Activated CD8-positive, alpha-beta memory T cell treated with anti-CD3 and anti-CD28 coated beads for 4 hours (primary cell): ENCODE results near the gene PKN1.
A peak's percentile ranks its signal among the peaks of the same experiment; 100 is the strongest.
"Not testable (repeated sequence)": the region's sequence is repeated elsewhere in the genome, so short reads cannot be mapped to it uniquely, and the experiment has no call there.

ENCODE experiments used
- DNase-seq, 2 donors: peaks; one replicate each; pipeline ENCODE4 v3.0.0-alpha.2; 2020; ENCODE audit warnings: low read depth in 2 of 2

PKN1 gene

DNA sequence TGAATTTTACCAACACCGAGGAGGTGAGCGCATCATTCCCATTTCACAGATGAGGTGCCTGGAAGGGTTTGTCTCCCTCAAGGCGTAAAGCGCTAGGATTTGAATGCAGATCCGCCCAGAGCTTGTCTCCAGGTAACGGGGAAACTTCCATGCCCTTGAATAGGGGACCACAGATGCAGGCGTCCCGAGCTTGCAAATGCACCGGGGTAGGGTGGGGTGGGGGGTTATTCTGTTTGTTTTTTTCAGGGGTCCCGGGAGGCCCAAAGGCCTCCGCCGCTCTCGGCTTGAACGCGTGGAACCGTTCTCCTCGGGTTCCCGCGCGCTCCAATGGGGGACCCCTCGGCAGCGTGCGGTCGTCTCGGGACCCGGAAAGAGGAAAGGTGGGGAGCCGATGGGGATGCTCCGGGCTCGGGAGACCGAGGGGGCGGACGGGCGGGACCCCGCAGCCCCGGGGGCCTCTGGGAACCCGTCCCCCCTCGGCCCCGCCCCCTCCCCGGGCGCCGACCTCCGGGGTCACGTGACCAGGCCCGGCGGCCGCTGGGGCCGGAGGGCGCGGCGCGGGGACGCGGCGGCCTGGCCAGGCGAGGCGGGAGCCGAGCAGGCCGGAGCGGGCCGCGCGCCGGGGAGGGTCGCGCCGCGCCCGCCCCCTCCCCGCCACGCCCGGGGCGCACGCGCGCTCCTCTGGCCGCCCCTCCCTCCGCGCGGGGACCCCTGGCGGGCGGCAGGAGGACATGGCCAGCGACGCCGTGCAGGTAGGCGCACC is at the start of gene PKN1:
Gene PKN1 (plus strand): TSS at position 516 of the 763 bp plus-strand sequence. CDS start 216 bp downstream, at position 732.
- DNase-seq, result no peak

DNA sequence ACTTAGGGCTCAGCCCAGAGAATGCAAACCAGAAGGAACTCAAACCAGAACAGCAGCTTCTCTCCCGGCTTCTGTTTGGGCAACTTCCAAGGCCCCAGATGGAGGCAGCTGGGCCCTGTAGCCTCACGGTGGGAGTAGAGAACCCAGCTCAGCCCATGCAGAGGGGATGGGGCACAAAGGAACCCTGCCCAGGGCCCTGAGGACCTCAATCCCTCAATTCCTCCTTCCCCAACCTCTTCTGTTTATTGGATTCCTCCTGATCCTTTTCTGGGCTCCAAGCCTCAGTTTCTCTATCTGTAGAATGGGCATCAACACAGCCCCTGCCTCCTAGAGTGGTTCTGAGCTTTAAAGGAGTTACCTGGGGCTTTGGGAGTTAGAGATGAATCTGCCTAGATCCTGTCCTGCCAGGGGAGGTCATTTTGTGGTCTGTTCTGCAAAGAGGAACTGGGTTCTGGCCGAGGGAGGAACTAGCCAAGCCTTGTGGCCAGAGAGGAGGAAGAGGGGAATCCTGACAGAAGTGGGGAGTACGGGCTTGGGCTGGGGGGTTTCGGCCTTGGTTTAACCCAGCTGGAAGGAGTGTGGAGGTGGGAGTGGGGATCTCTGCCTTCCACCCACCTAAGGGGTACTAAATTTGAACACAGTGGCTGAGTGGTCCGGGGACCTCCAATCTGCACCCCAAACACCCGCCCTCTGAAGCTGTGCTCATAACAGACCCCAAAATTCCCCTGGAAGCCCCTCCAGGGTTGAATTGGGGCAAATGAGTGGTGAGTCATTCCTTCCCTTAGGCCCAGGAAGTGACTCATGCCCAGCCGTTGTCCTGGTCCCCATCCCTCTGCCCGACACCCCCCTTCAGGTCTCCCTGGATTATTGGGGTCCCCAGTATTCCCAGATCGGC is 49.2 kb upstream of the PKN1 start:
- peak; percentile 52 to 63 for DNase-seq

DNA sequence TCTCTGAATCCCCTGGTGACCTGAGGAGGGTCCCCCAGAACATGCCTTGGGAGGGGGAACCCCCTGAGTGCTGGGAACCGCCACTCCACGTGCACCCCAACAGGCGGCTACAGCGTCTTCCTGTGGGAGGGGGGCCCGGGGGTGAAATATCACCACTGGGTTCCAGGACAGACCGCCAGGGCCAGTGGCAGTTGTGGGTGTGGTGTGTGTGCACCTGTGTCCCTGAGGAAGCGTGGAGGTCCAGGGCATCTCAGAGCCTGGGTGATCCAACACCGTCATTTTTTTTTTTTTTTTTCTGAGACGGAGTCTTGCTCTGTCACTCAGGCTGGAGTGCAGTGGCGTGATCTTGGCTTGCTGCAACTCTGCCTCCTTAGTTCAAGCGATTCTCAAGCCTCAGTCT is 47.6 kb upstream of the PKN1 start:
- DNase-seq, result no peak

DNA sequence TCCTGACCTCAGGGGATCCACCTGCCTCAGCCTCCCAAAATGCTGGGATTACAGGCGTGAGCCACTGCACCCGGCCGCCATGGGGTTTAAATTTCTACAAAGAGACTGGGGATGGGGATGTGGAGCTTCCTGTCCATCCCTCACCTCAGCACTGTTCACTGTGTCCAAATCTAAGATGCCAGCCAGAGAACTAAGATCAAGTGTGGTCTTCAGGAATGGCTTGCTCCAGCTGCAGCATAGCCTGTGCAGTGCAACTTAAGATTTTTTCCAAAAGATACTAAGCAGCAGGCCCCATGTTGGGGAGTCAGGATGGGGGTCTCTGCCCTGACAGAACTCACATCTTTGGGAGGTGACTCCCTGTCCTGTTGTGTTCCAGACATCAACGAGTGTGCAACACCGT is 42.6 kb upstream of the PKN1 start:
- DNase-seq, result no peak

DNA sequence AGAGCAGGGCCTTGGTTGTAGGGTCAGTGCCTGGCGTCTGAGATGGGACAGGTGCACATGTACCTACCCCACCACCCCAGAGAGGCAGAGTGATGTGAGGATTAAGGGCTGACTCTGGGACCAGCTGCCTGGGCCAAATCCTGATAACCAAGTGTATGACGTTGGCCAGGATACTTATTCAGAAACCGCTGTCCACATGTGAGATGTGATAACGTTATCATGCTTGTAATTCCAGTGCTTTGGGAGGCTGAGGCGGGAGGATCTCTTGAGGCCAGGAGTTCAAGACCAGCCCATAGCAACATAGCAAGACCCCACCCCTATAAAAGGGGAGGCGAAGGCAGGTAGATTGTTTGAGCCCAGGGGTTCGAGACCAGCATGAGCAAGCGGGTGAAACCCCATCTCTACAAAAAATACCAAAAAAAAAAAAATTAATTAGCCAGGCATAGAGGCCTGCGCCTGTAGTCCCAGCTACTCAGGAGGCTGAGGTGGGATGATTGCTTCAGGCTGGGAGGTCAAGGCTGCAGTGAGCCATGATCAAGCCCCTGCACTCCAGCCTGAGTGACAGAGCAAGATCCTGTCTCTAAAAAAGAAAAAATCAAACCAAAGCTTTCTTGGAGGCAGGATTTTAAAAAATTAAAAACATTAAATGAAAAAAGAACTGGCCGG is 41.8 kb upstream of the PKN1 start:
- DNase-seq, result no peak

DNA sequence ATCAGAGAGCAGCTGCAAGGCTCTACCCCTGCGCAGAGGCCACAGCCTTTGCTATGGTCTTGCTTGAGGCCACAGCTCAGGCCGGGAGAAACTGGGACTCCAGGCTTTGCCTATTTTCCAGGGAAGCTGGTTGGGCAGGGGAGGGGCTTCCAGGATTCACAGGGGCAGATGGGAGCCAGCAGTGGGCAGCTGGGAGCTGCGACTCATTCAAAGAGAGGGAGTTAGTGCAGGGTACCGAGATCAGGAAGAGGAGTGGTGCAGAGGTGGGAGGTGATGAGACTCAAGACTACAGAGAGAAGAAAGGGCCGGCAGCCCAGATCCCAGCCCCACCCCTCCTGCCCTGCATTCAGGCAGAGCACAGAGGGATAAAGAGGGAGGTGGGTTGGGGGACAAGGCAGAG is 39.8 kb upstream of the PKN1 start:
- DNase-seq, result no peak

DNA sequence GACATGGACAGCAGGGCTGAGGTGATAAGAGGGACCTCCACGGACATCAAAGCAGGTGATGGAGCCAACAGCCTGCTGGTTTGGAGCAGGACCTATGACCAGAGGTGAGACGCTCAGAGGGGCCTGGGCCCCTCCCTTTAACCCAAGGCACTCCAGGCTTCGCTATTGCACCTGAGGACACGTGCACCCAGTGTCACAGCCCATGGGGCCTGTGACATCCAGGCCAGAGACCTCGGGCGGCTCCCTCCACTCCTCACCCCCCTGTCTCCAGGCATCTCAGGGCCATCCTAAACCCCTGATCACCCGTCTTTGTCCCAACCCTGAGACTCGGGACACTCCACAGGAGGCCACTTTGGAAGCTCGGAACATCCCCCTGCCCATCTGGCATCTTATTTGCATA is 38.9 kb upstream of the PKN1 start:
- no peak for DNase-seq

DNA sequence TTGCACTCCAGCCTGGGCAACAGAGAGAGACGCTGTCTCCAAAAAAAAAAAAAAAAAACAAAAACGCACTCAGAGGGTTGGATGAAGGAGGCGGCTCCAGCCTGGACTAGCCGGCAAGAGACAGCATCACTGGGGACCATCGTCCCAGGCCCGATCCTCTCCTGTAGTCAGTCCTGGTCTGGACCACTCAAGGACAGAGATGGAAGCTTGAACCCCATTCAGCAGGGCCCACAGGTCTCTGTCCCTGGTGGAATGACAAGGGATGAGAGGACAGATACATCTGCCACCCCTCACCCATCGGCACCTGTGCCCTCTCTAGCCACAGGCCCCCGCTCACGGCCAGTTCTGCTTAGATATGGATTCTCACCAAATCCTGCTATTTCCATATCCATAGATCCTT is 37.8 kb upstream of the PKN1 start:
- no peak for DNase-seq

DNA sequence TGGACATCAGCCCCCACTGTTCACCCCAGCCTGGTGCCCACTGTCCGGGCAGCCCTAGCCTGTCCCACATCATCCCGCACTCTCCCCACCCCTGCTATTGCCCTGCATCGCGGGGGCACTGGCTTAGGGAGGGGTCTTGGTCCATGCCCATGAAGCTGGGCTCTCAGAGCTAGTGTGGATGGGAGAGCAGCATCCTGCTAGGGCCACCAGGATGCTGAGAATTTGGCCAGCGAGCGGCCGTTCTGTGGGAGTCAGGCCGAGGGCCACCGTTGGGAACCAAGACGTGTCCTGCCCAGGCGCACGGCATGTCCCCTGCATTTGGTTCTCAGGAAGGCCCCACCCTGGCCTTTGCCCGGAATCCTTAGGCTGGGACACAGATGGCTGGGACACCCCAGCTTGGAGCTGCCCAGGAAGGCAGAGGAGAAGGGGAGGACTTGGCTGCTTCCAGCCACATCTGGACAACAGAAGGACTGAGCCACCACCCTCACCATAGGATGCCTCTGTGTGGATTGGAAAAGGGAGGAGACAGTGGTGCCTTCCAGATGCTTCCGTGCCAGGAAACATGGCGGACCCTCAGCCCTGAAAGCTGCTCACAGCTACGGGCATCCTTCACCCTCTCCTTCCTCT is 37.3 kb upstream of the PKN1 start:
- no peak for DNase-seq

DNA sequence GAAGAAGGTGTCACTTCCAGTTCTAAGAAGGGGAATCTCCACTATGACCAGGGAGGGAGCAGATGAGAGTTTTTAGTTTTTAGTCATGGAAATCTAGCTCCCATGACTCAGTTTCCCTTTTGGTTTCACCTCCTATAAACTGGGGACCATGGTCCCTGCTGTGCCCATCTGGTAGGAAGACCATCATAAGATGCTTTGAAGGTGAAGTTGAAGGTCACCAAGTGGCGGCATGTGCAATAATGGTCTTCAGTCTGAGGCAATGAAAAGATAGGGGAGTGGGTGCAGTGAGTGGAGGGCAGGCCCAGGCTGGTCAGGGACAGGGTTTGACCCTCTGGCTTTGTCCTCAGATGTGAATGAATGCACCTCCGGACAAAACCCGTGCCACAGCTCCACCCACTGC is 36.4 kb upstream of the PKN1 start:
- not testable (repeated sequence) for DNase-seq

DNA sequence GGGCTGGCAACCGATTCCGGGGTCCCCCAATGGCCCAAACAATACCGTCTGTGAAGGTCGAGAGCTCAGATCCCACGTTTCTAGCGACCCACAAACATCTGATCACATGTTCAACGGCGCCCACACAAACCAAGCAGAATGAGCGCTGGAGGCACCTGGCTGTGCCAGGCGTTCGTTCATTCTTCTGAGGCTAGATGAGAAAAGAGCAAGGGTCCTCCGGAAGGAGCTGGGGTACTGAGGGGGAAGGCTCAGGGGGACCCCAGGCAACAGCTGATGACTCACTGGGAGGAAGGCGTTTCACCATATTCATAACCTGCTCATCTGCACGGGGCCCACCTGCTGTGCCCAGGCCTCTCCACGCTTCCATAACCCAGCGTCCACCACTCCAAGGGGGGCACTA is 35.9 kb upstream of the PKN1 start:
- DNase-seq, result not testable (repeated sequence)

DNA sequence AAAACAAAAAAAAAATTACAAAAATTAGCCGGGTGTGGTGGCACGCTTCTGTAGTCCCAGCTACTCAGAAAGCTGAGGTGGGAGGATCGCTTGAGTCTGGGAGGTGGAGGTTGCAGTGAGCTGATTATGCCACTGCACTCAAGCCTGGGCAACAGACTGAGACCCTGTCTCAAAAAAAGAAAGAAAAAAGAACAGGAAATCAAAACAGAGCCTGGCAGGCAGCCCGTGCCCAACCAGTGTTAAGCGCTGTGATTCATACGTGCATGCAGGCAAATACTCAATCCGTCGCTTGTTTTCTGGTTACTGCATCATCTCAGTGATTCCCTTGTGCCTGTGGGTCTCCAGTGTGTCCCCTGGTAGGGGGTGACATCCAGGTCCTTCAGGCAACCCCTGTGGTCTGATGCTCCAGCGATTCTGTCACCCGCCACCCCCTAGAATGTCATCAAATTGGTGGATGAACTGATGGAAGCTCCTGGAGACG is 32.1 kb upstream of the PKN1 start:
- DNase-seq, result no peak

DNA sequence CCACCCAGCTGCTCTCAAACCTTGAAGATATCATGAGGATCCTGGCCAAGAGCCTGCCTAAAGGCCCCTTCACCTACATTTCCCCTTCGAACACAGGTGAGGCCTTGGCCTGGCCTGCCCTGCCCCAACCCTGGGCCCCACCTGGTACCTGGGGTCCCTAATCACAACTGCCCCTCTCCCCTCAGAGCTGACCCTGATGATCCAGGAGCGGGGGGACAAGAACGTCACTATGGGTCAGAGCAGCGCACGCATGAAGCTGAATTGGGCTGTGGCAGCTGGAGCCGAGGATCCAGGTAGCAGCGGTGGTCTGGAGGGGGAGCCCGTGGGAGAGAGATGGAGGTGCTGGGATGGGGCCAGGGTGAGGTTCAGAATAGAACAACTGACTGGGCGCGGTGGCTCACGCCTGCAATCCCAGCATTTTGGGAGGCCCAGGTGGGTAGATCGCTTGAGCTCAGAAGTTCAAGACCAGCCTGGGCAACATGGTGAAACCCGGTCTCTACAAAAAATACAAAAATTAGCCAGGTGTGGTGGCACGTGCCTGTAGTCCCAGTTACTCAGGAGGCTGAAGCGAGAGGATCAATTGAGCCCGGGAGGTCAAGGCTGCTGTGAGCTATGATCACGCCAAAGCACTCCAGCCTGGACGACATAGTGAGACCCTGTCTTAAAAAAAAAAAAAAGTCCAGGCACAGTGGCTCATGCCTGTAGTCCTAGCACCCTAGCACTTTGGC is 31.5 kb upstream of the PKN1 start:
- DNase-seq, result no peak

DNA sequence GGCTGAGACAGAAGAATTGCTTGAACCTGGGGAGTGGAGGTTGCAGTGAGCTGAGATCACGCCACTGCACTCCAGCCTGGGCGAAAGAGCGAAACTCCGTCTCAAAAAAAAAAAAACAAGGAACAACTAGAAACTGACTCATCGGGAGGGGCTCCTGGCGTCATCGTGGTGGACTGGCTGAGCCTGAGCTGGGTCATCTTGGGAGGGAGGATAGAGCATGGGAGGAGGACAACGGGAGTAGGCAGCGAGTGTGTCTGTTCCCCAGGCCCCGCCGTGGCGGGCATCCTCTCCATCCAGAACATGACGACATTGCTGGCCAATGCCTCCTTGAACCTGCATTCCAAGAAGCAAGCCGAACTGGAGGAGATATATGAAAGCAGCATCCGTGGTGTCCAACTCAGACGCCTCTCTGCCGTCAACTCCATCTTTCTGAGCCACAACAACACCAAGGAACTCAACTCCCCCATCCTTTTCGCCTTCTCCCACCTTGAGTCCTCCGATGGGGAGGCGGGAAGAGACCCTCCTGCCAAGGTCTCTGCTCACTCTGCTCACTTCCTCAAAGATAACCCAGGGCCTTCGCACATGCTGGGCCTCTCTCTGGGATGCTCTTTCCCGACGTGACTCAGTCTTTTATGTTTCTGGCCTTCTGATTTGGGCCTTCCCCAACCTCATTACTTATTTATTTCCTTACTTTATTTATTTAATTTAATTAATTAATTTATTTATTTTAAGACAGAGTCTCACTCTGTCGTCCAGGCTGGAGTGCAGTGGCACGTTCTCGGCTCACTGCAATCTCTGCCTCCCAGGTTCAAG is 30.6 kb upstream of the PKN1 start:
- DNase-seq, result no peak

DNA sequence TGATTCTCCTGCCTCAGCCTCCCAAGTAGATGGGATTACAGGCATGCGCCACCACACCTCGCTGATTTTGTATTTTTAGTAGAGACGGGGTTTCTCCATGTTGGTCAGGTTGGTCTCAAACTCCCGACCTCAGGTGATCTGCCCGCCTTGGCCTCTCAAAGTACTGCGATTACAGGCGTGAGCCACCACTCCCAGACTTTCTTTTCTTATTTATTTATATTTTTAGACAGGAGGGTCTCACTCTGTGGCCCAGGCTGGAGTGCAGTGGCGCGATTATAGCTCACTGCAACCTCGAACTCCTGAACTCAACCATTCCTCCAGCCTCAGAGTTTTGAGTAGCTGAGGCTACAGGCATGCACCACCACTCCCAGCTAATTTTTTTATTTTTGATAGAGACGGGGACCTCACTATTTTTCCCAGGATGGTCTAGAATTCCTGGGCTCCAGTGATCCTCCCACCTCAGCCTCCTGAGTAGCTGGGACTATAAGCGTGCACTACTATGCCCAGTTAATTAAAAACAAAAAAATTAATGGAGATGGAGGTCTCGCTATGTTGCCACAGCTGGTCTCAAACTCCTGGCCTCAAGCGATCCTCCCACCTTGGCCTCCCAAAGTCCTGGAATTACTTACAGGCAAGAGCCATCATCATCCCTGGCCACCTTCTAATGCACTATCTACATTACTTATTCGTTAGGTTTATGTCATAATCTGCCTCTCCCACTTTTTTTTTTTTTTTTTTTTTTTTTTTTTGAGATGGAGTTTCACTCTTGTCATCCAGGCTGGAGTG is 29.8 kb upstream of the PKN1 start:
- DNase-seq, result not testable (repeated sequence)

DNA sequence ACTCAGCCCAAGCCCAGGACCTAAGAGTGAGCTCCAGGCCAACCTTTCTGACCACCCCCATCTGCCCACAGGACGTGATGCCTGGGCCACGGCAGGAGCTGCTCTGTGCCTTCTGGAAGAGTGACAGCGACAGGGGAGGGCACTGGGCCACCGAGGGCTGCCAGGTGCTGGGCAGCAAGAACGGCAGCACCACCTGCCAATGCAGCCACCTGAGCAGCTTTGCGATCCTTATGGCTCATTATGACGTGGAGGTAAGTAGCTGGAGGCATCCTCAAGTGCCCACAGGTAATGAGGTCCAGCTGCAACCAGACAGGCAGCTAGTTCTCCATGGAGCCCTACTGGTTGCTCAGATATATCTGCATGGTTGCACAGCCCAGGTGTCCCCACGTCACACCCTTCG is 28.8 kb upstream of the PKN1 start:
- no peak for DNase-seq

DNA sequence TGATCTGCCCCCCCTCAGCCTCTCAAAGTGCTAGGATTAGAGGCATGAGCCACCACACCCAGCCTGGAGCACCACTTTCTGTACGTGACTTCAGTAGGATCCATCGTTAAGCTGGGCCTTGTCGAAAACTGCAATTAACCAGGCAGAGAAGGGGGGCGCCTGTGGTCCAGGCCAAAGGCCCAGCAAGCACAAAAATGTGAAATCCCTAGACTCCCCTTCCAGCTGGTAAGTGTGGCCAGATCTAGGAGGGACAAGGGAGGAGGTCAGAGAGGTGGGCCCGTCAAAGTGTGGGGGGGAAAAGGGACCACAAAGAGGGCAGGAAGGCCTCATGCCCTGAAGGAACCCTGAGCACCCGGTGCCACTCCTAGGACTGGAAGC is 27.7 kb upstream of the PKN1 start:
- no peak for DNase-seq

DNA sequence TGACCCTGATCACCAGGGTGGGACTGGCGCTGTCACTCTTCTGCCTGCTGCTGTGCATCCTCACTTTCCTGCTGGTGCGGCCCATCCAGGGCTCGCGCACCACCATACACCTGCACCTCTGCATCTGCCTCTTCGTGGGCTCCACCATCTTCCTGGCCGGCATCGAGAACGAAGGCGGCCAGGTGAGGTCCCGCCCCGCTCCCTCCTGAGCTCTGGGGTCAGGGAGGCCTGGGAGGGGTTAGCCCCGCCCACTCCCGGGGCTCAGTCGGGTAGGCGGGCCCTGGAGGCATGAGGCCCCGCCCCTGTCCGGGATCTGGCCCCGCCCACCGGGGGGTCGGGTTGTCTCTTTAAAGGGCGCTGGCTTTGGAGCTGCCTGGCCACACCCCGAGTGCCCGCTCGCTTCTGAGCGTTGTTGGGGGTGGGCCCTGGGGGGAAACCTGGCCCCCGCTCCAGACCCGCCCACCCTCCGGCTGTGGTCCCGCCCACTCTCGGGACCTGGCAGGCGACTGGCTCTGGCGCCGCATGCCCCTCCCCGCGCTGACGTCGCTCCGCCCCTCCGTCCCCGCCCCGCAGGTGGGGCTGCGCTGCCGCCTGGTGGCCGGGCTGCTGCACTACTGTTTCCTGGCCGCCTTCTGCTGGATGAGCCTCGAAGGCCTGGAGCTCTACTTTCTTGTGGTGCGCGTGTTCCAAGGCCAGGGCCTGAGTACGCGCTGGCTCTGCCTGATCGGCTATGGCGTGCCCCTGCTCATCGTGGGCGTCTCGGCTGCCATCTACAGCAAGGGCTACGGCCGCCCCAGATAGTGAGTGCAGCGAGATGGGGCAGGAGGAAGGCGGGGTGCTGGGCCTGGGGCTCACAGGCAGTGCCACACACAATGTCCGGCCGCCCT is 27.1 kb upstream of the PKN1 start:
- peak; percentile 67 to 73 for DNase-seq
